IPS-11a (cell line): ENCODE data around the gene MYO1F.

Source experiments
- H3K4me3 ChIP-seq: one replicate; pipeline ENCODE4 v1.5.1; 2013; ENCODE audit warnings: low read depth, low read length, control low read depth

The MYO1F gene

GRCh38 chr19:8499048-8499833, 78.0 kb downstream of the MYO1F start:
- no peak overlapping the region for H3K4me3 ChIP-seq

GRCh38 chr19:8498295-8498694, 78.9 kb downstream of the MYO1F start:
- H3K4me3 ChIP-seq: no peak overlapping the region

GRCh38 chr19:8494158-8494557, 83.1 kb downstream of the MYO1F start:
- H3K4me3 ChIP-seq: no peak overlapping the region

- H3K4me3 ChIP-seq: no peak overlapping the region
These were observed 85.7 kb downstream of the MYO1F start for GRCh38 chr19:8491574-8491973.

GRCh38 chr19:8490873-8491272, 86.4 kb downstream of the MYO1F start:
- no peak overlapping the region for H3K4me3 ChIP-seq

- H3K4me3 ChIP-seq: no peak overlapping the region
These were observed 86.9 kb downstream of the MYO1F start for GRCh38 chr19:8490395-8490760.

GRCh38 chr19:8489561-8490394, 87.5 kb downstream of the MYO1F start:
- no peak overlapping the region for H3K4me3 ChIP-seq

- H3K4me3 ChIP-seq: no peak overlapping the region
These were observed 88.9 kb downstream of the MYO1F start for GRCh38 chr19:8488365-8488764.

GRCh38 chr19:8487137-8487851, 89.9 kb downstream of the MYO1F start:
- no peak overlapping the region for H3K4me3 ChIP-seq

- H3K4me3 ChIP-seq: no peak overlapping the region
These were observed 90.5 kb downstream of the MYO1F start for GRCh38 chr19:8486661-8487136.

GRCh38 chr19:8485561-8486371, 91.5 kb downstream of the MYO1F start:
- no peak overlapping the region for H3K4me3 ChIP-seq

- H3K4me3 ChIP-seq: no peak overlapping the region
These were observed 92.8 kb downstream of the MYO1F start for GRCh38 chr19:8484331-8484894.

- H3K4me3 ChIP-seq: no peak overlapping the region
These were observed 94.1 kb downstream of the MYO1F start for GRCh38 chr19:8483165-8483564.

GRCh38 chr19:8482696-8483095, 94.5 kb downstream of the MYO1F start:
- H3K4me3 ChIP-seq: no peak overlapping the region

- no peak overlapping the region for H3K4me3 ChIP-seq
These were observed 95.6 kb downstream of the MYO1F start for GRCh38 chr19:8481616-8482015.

GRCh38 chr19:8481201-8481600, 96.0 kb downstream of the MYO1F start:
- H3K4me3 ChIP-seq: no peak overlapping the region

- no peak overlapping the region for H3K4me3 ChIP-seq
These were observed 98.6 kb downstream of the MYO1F start for GRCh38 chr19:8478598-8478997.

- no peak overlapping the region for H3K4me3 ChIP-seq
These were observed 99.4 kb downstream of the MYO1F start for GRCh38 chr19:8477889-8478288.

GRCh38 chr19:8476524-8476923, 100.7 kb downstream of the MYO1F start:
- H3K4me3 ChIP-seq: no peak overlapping the region

GRCh38 chr19:8475005-8475404, 102.2 kb downstream of the MYO1F start:
- no peak overlapping the region for H3K4me3 ChIP-seq
